Measurements from ENCODE around the gene G0S2.
"Not testable (repeated sequence)": the region's sequence is repeated elsewhere in the genome, so short reads cannot be mapped to it uniquely, and the experiment has no call there.

Gene G0S2

DNA sequence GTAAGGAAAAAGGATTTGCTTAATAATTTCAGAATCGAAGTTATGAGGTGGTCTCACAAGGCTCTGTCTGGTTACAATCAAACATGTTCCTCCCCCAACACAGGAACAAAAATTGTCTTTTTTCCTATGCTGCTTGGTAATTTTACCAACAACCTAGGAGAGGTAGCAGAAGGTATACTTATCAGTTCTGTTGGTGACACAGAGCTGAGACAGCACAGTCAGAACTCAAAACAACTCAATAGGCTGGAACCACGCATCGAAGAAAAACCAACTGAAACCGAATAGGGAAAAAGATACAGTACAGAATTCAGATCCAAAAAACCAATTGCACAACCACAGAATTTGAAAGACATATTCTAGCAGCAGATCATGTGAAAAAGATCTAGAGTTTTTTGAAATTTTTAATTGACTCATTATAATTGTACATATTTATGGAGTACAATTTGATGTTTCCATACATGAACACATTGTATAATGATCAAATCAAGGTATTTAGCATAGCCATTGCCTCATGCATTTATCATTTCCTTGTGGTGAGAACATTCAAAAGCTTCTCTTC lies 3.8 kb downstream of the G0S2 start:
- no peak for DNase-seq (ENCODE audit: low read depth in 2 of 2)

DNA sequence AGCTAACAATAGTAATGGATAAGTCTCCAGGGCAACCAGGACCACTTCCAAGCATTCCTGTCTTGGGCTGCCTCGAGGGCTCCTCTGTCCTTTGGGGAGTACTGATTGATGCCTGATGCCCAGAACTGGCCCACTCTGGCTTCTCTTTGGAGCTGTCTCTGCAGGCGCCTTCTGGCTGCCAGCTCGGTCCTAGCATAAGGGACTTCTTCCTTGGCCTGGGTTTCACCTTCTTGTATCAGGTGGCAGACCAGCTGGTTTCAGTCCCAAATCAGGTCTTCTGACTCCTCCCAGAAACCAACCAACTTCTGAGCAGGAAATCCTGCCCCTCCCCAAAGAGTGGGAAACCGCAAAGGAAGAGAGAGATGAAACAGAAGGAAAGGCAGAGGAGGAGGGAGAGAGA lies 10.6 kb downstream of the G0S2 start:
- no peak for DNase-seq (ENCODE audit: low read depth in 2 of 2)

DNA sequence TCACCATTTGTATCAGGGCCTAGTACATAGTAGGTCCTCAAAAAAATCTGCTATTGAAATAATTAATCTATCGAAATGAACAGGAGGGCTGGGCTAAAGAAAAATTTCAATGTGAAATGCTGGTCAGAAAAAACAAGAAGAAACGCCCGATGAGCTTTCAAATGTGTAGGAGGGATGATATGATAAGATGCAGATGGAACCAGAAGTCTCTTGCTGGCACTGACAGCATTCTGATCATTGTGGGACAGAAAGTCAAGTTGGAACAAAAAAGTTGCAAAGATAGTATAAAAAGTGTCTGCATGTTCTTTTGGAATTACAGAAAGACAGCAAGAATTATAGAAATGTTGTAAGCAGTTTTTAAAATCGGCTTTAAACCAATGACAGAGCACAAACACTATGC lies 11.1 kb downstream of the G0S2 start:
- no peak for DNase-seq (ENCODE audit: low read depth in 2 of 2)

DNA sequence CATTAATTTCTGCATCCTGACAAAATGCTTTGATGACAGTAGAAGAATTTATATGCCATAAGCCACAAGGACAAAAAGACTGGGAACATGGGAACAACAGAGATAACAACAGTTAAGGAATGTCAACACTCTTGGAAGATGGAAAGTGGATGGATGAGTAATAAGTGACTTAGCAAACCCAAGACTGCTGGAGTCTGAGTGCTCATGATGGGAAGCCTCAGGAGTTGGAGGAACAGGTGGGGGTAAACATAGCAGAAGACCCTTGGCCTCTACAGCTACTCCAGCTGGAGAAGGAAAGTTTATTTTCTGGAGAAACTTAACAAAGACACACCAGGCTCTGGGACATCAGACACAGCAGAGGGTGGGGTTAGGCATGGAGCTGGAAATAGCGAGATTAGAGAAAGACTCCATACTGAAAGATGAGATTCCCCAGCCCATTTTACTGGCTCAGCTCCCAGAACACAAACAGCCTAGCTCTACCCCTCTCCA lies 13.6 kb downstream of the G0S2 start:
- DNase-seq (ENCODE audit: low read depth in 2 of 2): no peak

DNA sequence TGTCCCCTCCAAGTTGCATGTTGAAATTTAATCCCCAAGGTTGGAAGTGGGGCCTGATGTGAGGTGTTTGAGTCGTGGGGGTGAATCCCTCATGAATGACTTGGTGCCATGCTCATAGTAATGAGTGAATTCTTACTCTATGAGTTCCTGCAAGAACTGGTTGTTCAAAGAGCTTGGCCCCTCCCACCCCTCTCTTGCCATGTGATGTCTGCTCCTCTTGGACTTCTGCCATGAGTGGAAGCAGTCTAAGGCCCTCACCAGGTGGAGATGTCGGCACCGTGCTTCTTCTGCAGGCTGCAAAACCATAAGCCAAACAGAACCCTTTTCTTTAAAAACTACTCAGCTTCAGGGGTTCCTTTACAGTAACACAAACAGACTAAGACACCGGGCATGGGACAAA lies 14.3 kb downstream of the G0S2 start:
- DNase-seq (ENCODE audit: low read depth in 2 of 2): no peak

DNA sequence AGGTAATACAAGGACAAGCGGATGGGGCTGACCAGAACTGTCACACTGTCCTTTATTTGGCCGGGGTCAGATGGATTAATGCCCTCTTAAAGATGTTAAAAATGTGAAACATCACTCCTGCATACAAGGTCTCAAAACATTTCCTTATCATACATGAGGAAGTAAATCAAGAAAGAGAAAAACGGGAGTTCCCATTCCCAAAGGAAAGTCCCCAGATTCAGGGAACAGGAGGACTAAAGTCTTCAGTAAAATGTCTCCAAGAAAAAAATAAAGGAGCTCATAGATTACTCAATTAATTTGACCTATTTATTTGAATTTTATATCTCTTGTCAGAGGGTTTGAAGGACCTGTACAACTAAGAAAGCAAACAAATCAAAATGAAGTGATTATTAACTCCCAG lies 16.0 kb downstream of the G0S2 start:
- no peak for DNase-seq (ENCODE audit: low read depth in 2 of 2)

DNA sequence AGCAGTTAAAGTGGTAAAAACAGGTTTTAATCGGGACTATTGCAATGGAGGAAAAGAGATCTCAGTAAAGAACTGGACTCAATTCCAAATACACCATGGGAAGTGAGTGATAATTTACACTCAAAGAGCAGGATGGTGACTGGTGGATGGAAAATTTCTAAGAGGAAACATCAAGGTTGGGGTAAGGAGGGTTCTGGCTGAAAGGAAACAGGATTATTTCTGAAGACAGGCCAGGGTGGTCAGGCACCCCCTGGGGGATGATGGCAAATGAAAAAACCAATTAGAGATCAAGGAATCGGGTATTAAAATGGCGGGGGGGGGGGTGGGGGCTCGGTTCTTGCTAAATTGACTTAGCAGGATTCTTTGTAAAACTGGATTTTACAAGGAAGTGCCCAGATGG lies 17.1 kb downstream of the G0S2 start:
- no peak for DNase-seq (ENCODE audit: low read depth in 2 of 2)

DNA sequence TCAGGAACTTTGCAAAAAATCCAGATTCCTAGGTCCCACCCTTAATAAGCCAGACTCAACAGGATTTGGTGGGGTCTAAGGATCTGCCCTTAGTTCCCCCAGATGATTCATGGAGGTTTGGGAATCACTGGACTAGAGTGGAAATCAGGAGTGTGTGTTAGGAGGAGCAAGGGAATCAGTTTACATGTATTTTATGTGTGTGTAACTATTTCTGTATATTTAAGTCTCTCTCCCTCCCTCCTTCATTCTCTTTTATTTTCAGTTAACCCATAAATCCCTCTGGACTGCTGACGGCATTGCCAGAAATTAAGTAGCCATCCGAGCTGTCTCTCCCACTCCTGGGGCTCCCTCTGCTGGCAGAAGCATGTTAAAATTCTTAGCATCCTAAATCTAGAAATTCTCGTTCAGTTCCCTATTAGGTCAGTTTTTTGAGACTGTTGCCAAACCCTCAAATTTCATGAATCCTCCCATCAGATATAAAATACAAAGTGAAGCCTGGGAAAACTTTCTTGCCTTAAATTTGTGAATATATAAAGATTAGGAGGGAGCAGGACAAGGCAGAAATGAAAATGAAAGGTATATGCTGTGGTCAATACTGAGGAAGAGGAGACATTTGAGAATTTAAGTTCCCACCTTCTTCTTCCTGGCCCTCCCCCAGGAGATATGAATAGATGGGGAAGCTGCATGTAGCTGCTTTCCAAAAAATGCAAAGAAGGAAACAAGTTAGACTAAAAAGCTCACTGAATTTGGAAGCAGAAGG lies 17.7 kb downstream of the G0S2 start:
- DNase-seq (ENCODE audit: low read depth in 2 of 2): peak; percentile 29 to 44

DNA sequence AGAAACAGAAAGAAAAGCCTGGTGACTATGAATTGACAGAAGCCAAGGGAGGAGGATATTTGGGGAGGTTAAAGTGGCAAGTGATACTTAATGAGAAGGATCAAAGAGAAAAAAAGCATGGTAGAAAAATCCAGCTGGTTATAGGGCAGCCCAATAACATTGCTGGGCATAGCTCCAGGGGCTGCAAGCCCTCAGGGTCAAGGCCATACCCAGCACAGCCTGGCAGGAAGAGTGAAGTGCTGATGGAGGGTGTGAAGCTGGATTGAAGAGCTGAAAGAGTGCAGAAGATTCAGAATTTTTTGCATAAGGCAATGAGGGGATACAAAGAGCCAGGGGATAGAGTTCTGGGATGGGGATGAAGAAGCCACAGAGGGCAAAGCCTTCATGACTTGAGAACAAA lies 21.5 kb downstream of the G0S2 start:
- DNase-seq (ENCODE audit: low read depth in 2 of 2): no peak

DNA sequence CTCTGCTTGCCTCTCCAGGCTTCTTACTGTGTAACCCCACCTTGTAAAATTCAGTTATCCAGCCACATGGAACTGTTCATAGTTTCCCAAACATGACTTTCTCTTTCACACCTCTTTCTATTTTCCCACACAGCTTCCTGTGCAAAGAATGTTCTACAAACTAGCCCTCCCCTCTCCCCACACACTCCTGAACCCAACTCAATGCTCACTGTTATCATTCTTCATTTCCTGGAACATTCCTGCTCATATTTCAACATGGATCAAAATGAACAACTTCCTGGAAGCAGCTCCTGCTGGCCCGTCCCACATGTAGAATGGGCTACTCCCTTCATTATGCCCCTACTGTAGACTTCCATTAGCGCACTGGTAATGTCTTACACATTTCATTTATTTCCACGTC lies 21.9 kb downstream of the G0S2 start:
- no peak for DNase-seq (ENCODE audit: low read depth in 2 of 2)

DNA sequence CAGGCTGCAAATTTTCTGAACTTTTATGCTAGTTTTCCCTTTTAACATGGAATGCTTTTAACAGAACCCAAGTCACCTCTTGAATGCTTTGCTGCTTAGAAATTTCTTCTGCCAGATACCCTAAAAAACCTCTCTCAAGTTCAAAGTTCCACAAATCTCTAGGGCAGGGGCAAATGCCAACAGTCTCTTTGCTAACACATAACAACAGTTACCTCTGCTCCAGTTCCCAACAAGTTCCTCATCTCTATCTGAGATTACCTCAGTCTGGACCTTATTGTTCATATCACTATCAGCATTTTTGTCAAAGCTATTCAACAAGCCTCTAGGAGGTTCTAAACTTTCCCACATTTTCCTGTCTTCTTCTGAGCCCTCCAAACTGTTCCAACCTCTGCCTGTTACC lies 25.5 kb downstream of the G0S2 start:
- not testable (repeated sequence) for DNase-seq (ENCODE audit: low read depth in 2 of 2)

DNA sequence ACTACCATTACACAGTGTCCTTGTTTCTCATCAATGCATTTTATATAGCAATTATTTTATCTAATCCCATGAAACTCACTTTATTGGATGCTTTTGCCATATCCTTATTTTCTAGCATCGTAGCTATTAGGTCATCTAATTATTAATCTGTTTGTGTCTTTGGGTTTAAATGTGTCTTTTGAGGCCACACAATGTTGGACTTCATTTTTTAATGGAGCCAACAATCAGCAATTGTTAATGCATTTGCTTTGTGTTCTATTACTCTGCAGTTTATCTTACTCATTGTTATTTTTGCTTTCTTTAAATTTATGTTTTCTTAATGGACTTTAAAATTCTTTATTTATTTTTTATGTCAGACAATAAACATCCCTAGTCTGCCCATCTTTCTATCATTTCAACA lies 27.6 kb downstream of the G0S2 start:
- DNase-seq (ENCODE audit: low read depth in 2 of 2): no peak

DNA sequence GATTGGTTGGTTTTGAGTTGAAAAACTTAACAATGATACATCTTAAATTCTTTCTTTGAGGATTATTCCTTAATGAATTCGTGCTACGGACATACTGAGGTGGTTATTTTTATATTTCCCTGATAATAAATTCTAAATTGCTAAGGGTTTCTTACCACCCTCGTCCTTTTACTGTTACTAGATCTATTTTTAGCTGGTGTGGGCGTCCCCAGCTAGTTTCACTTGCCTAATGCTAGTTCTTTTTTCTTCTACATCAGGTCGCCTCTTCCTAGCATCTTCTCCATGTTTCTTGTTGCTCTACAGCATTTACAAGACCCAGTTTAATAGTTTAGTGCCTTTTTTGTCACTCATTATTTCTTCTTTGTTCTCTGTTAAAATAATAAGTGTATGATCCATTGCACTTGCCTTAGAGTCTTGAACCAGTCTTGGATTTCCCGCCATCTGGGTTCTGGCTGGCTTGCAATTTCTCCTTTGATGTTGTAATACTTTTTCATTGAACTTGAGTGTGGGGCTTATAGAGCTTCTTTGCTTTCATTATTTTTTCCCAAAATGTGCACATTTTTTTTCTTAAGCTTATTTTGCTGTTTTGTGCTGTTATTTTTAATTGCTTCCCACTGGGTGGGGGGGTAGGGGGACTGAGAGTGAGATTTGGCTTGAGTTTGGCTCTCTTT lies 28.8 kb downstream of the G0S2 start:
- DNase-seq (ENCODE audit: low read depth in 2 of 2): no peak

DNA sequence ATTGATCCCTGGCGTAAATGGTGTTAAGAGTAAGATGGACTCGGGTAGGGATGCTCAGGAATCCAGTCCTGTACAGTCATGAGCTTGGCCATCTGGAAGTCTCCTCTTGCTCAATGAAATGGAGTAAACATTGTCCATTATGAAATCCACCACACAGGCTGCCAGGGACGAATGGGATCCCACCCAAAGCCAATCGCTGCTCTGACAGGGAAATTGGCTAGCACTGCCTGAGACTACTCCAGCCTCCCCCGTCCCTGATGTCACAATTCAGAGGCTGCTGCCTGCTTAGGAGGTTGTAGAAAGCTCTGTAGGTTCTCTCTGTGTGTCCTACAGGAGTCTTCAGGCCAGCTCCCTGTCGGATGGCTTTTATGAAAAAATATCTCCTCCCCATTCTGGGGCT lies 29.4 kb downstream of the G0S2 start, which contains the start of gene HSD11B1:
HSD11B1 (plus strand) TSS at position 263 of the 400 bp plus-strand sequence; CDS start at position 360, 97 bp downstream.
- no peak for DNase-seq (ENCODE audit: low read depth in 2 of 2)

DNA sequence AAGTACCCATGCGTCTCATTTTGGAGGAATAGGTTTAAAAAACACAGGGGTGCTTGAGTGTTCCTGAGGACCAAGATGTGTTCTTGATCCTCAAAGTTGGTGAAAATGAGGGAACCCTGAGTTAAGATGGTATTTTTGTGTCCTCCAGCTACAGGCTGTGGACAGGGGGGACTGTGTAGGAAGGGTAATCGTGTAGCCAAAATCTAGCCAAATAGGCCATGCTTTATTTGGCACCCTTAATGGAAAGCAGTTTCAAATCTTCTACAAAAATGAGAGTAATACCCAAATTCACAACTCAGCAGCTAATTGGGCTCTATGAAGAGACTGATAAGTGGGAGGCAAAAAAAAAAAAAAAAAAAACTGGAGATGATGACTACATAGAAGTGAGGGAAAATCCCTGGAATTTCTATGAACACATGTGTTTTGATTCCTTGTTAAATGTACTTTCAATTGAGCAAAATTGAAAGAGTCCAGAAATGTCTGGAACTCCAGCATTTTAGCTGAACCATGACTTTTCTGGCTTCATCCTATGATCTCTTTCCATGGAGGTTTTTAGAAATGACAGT lies 29.9 kb downstream of the G0S2 start:
- DNase-seq (ENCODE audit: low read depth in 2 of 2): no peak

DNA sequence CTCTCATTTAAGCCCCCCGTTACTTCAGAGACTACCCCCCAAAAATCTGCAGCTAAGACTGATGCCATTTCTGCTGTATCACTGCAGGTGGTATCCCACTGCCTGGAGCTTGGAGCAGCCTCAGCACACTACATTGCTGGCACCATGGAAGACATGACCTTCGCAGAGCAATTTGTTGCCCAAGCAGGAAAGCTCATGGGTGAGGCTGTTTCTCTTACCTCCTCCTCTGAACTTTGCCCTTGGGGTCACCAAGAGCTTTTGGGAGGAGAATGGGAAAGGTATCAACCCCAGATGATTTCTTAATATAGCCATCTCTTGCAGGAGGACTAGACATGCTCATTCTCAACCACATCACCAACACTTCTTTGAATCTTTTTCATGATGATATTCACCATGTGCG lies 31.4 kb downstream of the G0S2 start:
- DNase-seq (ENCODE audit: low read depth in 2 of 2): no peak

DNA sequence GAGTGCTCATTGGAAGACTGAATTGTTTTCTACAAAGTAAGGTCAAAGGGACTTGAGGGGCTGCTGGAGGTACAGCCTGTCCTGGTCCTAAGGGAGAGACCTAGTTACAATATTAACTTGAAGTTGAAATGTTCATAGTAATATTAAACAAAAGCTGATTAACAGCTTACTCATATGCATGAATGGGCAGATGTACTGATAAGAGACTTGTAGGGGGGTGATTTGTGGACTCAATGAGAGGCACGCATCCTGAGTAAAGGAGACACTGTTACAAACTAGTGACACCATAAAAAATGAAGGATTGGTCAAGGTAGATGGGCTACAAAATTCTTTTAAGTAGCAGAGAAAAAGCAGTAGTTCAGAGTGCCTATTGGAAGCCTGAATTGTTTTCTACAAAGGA lies 32.1 kb downstream of the G0S2 start:
- no peak for DNase-seq (ENCODE audit: low read depth in 2 of 2)

DNA sequence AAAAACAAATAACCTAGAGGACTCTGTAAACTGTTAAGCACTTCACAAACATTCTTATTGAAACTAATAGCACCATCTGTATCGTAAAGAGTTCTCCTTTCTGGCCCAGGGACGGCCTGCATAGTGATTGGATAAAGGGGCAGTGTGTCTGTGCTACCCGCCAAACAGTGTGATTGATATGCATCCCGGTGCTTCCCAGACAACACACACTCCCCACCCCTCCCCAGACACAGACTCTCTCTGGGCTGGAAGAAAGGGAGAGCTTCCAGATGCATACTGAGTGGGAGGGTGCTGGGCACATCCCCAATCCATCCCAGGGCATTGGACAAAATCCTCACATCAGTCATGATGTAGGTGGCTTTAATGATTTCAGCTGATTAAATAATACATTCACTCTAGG lies 33.1 kb downstream of the G0S2 start:
- no peak for DNase-seq (ENCODE audit: low read depth in 2 of 2)

DNA sequence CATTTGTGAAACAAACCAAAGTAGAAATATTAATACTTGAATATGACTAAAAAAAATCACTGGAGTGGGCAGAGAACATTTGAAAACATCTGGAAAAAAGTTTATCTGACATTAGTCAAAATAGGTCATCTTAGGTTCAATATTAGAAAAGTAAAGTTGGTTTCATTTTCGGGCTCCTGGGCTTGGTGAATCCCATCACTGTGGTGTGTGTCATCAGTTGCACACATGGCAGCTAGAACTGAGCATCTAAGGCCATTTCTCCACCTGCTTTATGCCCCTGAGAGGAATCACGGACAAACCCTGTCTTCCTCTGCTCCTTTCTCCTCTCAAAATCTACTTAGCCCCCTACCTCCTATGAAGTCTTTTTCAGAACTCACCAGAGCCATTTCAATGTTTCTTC lies 34.9 kb downstream of the G0S2 start:
- DNase-seq (ENCODE audit: low read depth in 2 of 2): no peak

DNA sequence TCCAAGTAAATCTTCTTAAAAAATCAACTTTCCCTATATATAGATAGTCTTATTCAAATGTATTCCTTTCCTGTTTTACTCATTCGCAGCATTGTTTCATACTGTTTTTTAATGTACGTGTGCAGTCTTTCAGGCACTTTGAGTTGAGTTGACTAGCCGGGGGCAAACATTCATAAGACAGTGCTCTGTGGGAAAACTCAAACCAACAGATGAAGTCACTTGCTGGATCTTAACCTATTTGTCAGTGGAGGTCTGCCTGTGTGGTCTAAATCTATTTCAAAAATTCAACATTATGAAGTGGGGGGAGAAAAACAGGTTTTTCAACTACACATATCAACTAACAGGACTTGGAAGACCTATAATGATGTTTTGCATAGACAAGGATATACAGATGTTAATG lies 35.6 kb downstream of the G0S2 start:
- DNase-seq (ENCODE audit: low read depth in 2 of 2): no peak

DNA sequence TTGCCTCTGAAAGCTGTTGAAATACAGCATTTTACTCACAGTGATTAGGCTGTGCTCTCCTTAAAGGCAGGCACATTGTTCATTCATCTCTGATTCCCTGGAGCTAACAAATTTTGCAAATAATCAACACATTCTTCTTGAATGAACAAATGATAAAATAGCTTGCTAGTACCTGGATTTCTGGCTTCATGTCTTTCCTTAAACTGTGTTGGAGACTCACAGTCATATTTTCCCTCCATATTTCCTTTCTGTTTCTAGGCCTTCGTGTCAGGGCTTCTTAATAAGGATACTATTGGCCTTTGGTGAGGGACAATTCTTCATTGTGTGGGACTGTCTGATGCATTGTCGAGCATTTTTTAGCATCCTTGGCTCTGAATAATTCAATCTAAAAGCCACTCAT lies 39.1 kb downstream of the G0S2 start:
- DNase-seq (ENCODE audit: low read depth in 2 of 2): no peak

DNA sequence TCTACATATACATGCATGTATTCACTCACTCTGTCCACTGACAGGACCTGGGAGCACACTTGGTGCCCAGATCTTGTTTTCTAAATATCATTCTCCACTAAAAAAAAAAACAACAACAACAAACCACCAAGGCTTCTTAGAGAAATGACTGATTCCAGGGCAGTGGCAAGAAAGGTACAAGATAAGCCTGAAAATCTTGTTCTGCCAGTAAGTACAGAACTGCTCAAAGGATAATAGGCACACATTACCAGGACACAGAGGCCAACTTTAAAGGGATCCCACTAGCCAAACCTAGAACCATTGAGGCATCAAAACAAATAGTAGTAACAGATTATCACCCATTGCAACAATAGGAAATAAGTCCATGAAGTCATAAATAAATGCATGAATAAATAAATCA lies 40.1 kb downstream of the G0S2 start:
- DNase-seq (ENCODE audit: low read depth in 2 of 2): no peak

DNA sequence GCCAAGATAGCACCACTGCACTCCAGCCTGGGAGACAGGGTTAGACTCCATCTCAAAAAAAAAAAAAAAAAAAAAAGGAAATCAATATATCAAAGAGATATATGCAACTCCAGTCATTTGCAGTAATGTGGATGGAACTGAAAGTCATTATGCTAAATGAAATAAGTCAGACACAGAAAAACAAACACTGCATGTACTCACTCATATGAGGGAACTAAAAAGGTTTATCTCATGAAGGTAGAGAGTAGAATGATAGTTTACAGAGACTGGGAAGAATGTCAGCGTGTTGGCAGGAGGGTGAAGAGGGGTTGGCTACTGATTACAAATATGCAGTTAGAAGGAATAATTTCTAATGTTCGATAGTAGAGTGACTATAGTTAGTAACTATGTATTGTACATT lies 42.6 kb downstream of the G0S2 start:
- no peak for DNase-seq (ENCODE audit: low read depth in 2 of 2)

All from stimulated activated CD8-positive, alpha-beta memory T cell treated with anti-CD3 and anti-CD28 coated beads, Interleukin-7, amount 100 ng/mL, for 1 hour (primary cell).